Measurements from ENCODE around the gene ENC1. TPM values are rescaled to one million over a fixed set of nuclear protein-coding genes. Genes with fewer than 3 reads are reported as not detected.

Gene ENC1
- polyA plus RNA-seq, 2 of the 4 experiments (the other 2 are of a cell fraction), result 17.0 to 20.0 TPM

DNA sequence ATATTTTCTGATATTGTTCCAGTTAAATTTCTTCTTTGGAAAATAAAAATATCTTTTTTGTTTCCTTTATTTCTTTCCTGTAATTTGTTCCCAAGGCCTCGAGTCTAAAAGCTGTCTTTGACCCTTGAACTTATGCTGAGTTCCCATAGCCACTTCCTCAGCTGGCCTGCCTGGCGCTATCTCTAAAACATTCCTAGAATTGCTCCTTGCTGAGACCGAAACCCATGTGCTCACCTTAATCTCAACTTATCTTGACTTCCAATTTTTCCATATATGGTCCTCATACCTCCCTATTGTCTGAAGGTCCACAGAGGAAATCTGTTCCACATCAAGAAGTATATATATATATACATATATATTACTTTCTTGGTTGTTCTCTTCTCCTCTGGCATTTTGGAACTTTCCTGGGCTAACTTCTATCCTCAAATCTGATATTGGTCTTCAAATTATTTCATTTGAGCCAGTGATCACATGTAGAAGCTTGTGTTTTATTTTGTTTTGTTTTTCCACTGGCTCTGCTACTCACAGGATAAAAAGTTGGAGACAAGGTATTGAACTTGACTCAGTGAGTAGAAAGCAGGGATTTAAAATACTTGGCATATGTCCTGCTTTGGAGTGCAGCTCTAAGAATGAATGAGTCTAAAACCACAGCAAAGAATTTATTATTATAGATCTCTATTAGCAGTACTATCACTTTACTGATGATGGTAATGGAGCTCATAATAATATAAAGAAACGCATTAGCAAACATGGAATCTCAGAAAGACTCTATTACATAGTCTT is 45.2 kb downstream of the ENC1 start:
- ChIA-PET CTCF (interaction anchor here (0.8 to 1.0 kb wide), 2 partner anchors 47 to 693 kb away, joined by 3 to 4 read pairs; no protein-coding TSS in a partner anchor), POLR2A (no interaction called here)
- TF ChIP-seq ZFP36 (IDR thresholded peaks at IDR 0.05; ENCODE audit: borderline replicate concordance, partially characterized antibody) (no peak), BHLHE40 (IDR thresholded peaks at IDR 0.05; ENCODE audit: low read depth, low read length) (no peak), HEYL (CRISPR knock-in tag; IDR thresholded peaks at IDR 0.05) (no peak), RARB (CRISPR knock-in tag; IDR thresholded peaks at IDR 0.05) (no peak), HOXB13 (CRISPR knock-in tag; IDR thresholded peaks at IDR 0.05; ENCODE audit: low read depth) (no peak), KDM5A (IDR thresholded peaks at IDR 0.05) (no peak), JUN (IDR thresholded peaks at IDR 0.05) (no peak), NFE2L2 (conservative IDR thresholded peaks at IDR 0.05; ENCODE audit: low read length) (no peak), MYC (IDR thresholded peaks at IDR 0.05; ENCODE audit: borderline replicate concordance, low read length) (no peak), CEBPB (IDR thresholded peaks at IDR 0.05) (no peak), EHMT2 (IDR thresholded peaks at IDR 0.05; ENCODE audit: low read depth) (no peak), FOSB (CRISPR knock-in tag; IDR thresholded peaks at IDR 0.05) (no peak), HDAC2 (IDR thresholded peaks at IDR 0.05) (no peak), HOXB5 (CRISPR knock-in tag; IDR thresholded peaks at IDR 0.05) (no peak)
- TF ChIP-seq, protein P1, sequence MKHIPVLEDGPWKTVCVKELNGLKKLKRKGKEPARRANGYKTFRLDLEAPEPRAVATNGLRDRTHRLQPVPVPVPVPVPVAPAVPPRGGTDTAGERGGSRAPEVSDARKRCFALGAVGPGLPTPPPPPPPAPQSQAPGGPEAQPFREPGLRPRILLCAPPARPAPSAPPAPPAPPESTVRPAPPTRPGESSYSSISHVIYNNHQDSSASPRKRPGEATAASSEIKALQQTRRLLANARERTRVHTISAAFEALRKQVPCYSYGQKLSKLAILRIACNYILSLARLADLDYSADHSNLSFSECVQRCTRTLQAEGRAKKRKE (CRISPR knock-in tag; IDR thresholded peaks at IDR 0.05; ENCODE audit: low read depth), result no peak
- TF ChIP-seq, protein P2, sequence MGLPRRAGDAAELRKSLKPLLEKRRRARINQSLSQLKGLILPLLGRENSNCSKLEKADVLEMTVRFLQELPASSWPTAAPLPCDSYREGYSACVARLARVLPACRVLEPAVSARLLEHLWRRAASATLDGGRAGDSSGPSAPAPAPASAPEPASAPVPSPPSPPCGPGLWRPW (IDR thresholded peaks at IDR 0.05), result no peak
- TF ChIP-seq, protein P3, sequence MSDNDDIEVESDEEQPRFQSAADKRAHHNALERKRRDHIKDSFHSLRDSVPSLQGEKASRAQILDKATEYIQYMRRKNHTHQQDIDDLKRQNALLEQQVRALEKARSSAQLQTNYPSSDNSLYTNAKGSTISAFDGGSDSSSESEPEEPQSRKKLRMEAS (IDR thresholded peaks at IDR 0.05), result no peak
- TF ChIP-seq, protein P4, sequence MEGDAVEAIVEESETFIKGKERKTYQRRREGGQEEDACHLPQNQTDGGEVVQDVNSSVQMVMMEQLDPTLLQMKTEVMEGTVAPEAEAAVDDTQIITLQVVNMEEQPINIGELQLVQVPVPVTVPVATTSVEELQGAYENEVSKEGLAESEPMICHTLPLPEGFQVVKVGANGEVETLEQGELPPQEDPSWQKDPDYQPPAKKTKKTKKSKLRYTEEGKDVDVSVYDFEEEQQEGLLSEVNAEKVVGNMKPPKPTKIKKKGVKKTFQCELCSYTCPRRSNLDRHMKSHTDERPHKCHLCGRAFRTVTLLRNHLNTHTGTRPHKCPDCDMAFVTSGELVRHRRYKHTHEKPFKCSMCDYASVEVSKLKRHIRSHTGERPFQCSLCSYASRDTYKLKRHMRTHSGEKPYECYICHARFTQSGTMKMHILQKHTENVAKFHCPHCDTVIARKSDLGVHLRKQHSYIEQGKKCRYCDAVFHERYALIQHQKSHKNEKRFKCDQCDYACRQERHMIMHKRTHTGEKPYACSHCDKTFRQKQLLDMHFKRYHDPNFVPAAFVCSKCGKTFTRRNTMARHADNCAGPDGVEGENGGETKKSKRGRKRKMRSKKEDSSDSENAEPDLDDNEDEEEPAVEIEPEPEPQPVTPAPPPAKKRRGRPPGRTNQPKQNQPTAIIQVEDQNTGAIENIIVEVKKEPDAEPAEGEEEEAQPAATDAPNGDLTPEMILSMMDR (IDR thresholded peaks at IDR 0.05), result no peak
- FAIRE-seq (no peak), DNase-seq (ENCODE audit: low read depth in 1 of 2, low spot score in 1 of 2) (peak in 1 of 2 experiments; percentile 49), ATAC-seq (peak in 1 of 2 experiments; percentile 30; a peak in 2 of 6 replicates)
- Histone ChIP-seq H3K4me2 (no peak overlapping the region), H3K4me3 (no peak overlapping the region), H3K27ac (no peak overlapping the region), H3K9me3 (no peaks in the 10 kb centered on the region), H3K4me1 (peaks cover 14% of the 10 kb centered on the region; the same call in 2 of the 3 replicates)
- 63% methylated on average over 4 of the region's 4 CpGs for WGBS (ENCODE audit: missing lambda C conversion rate)

DNA sequence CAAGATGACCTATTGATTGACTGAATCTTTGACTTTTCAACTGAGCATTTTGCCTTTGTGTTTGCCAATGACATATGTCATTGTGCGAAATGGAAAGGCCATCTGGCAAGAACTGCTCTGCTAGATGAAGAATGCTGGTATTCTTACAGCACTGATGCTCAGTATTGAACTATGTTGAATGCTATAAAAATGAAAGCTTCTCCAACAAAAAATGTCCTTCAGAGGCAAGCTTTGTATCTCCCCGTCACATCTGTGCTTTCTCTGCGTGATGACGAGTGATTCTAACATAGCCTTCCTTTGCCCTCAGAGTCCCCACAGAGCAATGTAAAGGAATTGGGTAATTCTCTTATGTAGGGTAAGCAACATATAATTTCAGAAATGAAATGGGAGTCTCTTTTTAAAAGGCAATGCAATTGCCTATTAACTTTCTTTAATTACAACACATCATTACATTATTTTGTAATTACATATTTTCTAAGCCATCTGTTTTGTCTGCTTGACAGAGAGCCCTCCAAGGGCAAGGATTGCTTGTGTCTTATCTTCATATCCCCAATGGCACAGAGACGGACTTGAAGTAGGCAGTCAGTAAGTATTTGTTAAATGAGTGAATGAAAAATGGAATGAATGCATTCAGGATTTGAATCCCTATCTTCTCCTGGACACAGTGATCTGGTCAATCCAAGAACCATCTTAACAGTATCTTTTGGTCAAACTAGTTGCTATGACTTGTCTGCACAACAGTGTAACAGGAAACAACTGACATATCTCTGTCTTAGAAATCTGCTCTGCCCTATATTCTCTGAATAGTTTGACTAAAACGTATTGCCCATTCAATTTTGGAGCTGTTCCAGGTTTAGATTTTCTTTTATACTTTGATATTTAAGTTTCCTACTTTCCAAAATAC is 46.1 kb downstream of the ENC1 start:
- Histone ChIP-seq H3K27ac (0 out of 6 replicates have a peak overlapping the region, but pooled peaks of 1 of the 2 experiments have one; percentile 19), H3K9me3 (no peaks in the 10 kb centered on the region), H3K4me2 (no peak overlapping the region), H3K4me3 (no peak overlapping the region), H3K4me1 (peaks cover 14% of the 10 kb centered on the region; the same call in 2 of the 3 replicates)
- WGBS (ENCODE audit: missing lambda C conversion rate), result 85% methylated on average over 6 of the region's 6 CpGs
- CTCF ChIA-PET, result interaction anchor here (1.0 kb wide), 1 partner anchor 692 kb away, joined by 4 read pairs; no protein-coding TSS in a partner anchor
- POLR2A ChIA-PET, result no interaction called here
- FAIRE-seq, result no peak
- no peak for DNase-seq (ENCODE audit: low read depth in 1 of 2, low spot score in 1 of 2)
- ATAC-seq, result no peak
- TF ChIP-seq RNF2 (IDR thresholded peaks at IDR 0.05; ENCODE audit: borderline replicate concordance, low read depth) (no peak), CEBPB (IDR thresholded peaks at IDR 0.05) (no peak), TFCP2L1 (CRISPR knock-in tag; IDR thresholded peaks at IDR 0.05) (no peak), NR3C1 (IDR thresholded peaks at IDR 0.05) (no peak), ZSCAN20 (CRISPR knock-in tag; IDR thresholded peaks at IDR 0.05) (no peak), PHF8 (IDR thresholded peaks at IDR 0.05; ENCODE audit: borderline replicate concordance, low read depth) (no peak), TP53 (CRISPR knock-in tag; IDR thresholded peaks at IDR 0.05) (no peak), CBX2 (IDR thresholded peaks at IDR 0.05; ENCODE audit: borderline replicate concordance, low read depth) (no peak), SMC3 (IDR thresholded peaks at IDR 0.05) (no peak), HOXA7 (CRISPR knock-in tag; IDR thresholded peaks at IDR 0.05) (no peak), HOXB5 (CRISPR knock-in tag; IDR thresholded peaks at IDR 0.05) (no peak), EHMT2 (IDR thresholded peaks at IDR 0.05; ENCODE audit: low read depth) (no peak)
- TF ChIP-seq, protein P5, sequence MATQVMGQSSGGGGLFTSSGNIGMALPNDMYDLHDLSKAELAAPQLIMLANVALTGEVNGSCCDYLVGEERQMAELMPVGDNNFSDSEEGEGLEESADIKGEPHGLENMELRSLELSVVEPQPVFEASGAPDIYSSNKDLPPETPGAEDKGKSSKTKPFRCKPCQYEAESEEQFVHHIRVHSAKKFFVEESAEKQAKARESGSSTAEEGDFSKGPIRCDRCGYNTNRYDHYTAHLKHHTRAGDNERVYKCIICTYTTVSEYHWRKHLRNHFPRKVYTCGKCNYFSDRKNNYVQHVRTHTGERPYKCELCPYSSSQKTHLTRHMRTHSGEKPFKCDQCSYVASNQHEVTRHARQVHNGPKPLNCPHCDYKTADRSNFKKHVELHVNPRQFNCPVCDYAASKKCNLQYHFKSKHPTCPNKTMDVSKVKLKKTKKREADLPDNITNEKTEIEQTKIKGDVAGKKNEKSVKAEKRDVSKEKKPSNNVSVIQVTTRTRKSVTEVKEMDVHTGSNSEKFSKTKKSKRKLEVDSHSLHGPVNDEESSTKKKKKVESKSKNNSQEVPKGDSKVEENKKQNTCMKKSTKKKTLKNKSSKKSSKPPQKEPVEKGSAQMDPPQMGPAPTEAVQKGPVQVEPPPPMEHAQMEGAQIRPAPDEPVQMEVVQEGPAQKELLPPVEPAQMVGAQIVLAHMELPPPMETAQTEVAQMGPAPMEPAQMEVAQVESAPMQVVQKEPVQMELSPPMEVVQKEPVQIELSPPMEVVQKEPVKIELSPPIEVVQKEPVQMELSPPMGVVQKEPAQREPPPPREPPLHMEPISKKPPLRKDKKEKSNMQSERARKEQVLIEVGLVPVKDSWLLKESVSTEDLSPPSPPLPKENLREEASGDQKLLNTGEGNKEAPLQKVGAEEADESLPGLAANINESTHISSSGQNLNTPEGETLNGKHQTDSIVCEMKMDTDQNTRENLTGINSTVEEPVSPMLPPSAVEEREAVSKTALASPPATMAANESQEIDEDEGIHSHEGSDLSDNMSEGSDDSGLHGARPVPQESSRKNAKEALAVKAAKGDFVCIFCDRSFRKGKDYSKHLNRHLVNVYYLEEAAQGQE (IDR thresholded peaks at IDR 0.05), result no peak
- TF ChIP-seq, protein P3 (IDR thresholded peaks at IDR 0.05), result no peak

All from A549 (cell line).